MM.1S (cell line): ENCODE results near the gene SPIN3.

ENCODE experiments used
- CTCF ChIP-seq: fragments of 300-600 bp; sonication (generic); IDR thresholded peaks from 2 replicates; pipeline ENCODE4 v1.5.1; 2016; ENCODE audit warnings: antibody characterized with exemption, low read length, mixed read lengths
- EZH2phosphoT487 ChIP-seq: fragments of 300-600 bp; sonication (generic); IDR thresholded peaks from 2 replicates; pipeline ENCODE4 v1.6.1; 2018; ENCODE audit warnings: antibody characterized with exemption, low read length

GRCh38 chrX:56968980-56969379 is 26.4 kb downstream of the SPIN3 start:
- TF ChIP-seq CTCF = no peak
- TF ChIP-seq EZH2phosphoT487 = no peak
